HepG2 (cell line): ENCODE results near the gene REPIN1. TPM values are rescaled to one million over a fixed set of nuclear protein-coding genes. Genes with fewer than 3 reads are reported as not detected.

Source experiments
- ATAC-seq: fragments of 200-7000 bp; cut with Tn5 transposase; 3 replicates; pipeline ENCODE4 v1.9.1; 2020; ENCODE audit warnings: mild to moderate bottlenecking, moderate library complexity
- BruUV-seq: library from RNA; stranded (reverse); fragments of 400-500 nt; replicated peaks from 2 replicates; lab custom pipeline; 2021; lab: Mats Ljungman, UMichigan
- CTCF ChIA-PET: fragments of 300-600 bp; formaldehyde crosslinking; extraction: SDS; loops from one replicate; lab custom pipeline; 2021; ENCODE audit warnings: low total read pairs, inconsistent platforms, low intra/inter-chr PET ratio; lab: Yijun Ruan, JAX
- POLR2A ChIA-PET: fragments of 350-600 bp; sonication (Branson Sonifier 250); formaldehyde crosslinking; loops from one replicate; lab custom pipeline; 2020; ENCODE audit warnings: antibody characterized with exemption, inconsistent platforms; lab: Yijun Ruan, JAX
- DNase-seq: peaks from one replicate; pipeline ENCODE4 v3.0.0-alpha.2; 2015; ENCODE audit warnings: low spot score
- FAIRE-seq: peaks from 3 replicates; lab custom pipeline; 2011; peaks lifted over from hg19 to GRCh38; lab: Jason Lieb, UNC
- H2AFZ ChIP-seq: one replicate; pipeline ENCODE4 v1.6.1; 2011; ENCODE audit warnings: low read length, inconsistent platforms
- H3K27ac ChIP-seq: fragments of 300-600 bp; 3 replicates; pipeline ENCODE4 v1.8.0; 2011; ENCODE audit warnings: mixed run types, mild to moderate bottlenecking, mixed read lengths, low read length, inconsistent platforms; ENCODE audit not compliant: insufficient read depth; ENCODE audit errors: extremely low read length
- H3K27me3 ChIP-seq, 2 experiments: fragments of 200-600 bp in 1 of 2; 2 replicates in 1 of 2; 3 replicates in 1 of 2; pipeline versions ENCODE4 v1.6.0 to v1.8.0; 2011; ENCODE audit warnings: low read length in 2 of 2, mild to moderate bottlenecking in 2 of 2, moderate library complexity in 2 of 2, inconsistent platforms in 1 of 2; ENCODE audit not compliant: insufficient read depth in 2 of 2, control insufficient read depth in 1 of 2
- H3K36me3 ChIP-seq, 2 experiments: fragments of 200-600 bp in 1 of 2; replicated peaks in 1 of 2; 2 replicates in 1 of 2; 3 replicates in 1 of 2; pipeline versions ENCODE4 v1.5.1 to v1.8.0; 2011; ENCODE audit warnings: low read length in 2 of 2, inconsistent platforms in 1 of 2; ENCODE audit not compliant: insufficient read depth in 2 of 2, control insufficient read depth in 1 of 2
- H3K4me1 ChIP-seq: 2 replicates; pipeline ENCODE4 v1.5.1; 2012; ENCODE audit warnings: low read length, inconsistent platforms; ENCODE audit not compliant: insufficient read depth
- H3K4me2 ChIP-seq: 2 replicates; pipeline ENCODE4 v1.6.0; 2011; ENCODE audit warnings: low read depth, low read length, inconsistent platforms
- H3K4me3 ChIP-seq, 3 experiments: fragments of 200-600 bp in 1 of 3; sonication (generic), shearing (Covaris generic) in 1 of 3; replicated peaks in 1 of 3; 2 replicates each; pipeline ENCODE4 v1.5.1; 2011 to 2016; ENCODE audit warnings: low read length in 3 of 3, inconsistent platforms in 2 of 3, low read depth in 2 of 3, mild to moderate bottlenecking in 2 of 3, control low read depth in 1 of 3, mixed read lengths in 1 of 3; ENCODE audit not compliant: insufficient read depth in 1 of 3
- H3K79me2 ChIP-seq: one replicate; pipeline ENCODE4 v1.6.1; 2011; ENCODE audit warnings: low read length, inconsistent platforms; ENCODE audit not compliant: insufficient read depth
- H3K9ac ChIP-seq: 2 replicates; pipeline ENCODE4 v1.6.0; 2011; ENCODE audit warnings: mild to moderate bottlenecking, low read depth, low read length, inconsistent platforms; ENCODE audit not compliant: insufficient read depth
- H3K9me3 ChIP-seq: 2 replicates; pipeline ENCODE4 v1.5.1; 2012; ENCODE audit warnings: mild to moderate bottlenecking, low read length
- H4K20me1 ChIP-seq: 2 replicates; pipeline ENCODE4 v1.6.0; 2011; ENCODE audit warnings: inconsistent platforms, mild to moderate bottlenecking, low read length, moderate library complexity; ENCODE audit not compliant: insufficient read depth
- BORCS8-MEF2B ChIP-seq: sonication (generic); formaldehyde crosslinking; IDR thresholded peaks from 2 replicates; pipeline ENCODE4 v1.8.0; 2022; ENCODE audit warnings: mild to moderate bottlenecking, missing genetic modification reagents
- BRCA1 ChIP-seq: sonication (generic); formaldehyde crosslinking; IDR thresholded peaks from 2 replicates; pipeline ENCODE4 v1.4.0; 2020; ENCODE audit warnings: missing genetic modification reagents
- CEBPG ChIP-seq: IDR thresholded peaks from 2 replicates; pipeline ENCODE4 v1.6.1; 2016
- NFIB ChIP-seq: sonication (generic); formaldehyde crosslinking; IDR thresholded peaks from 2 replicates; pipeline ENCODE4 v1.9.0; 2021; ENCODE audit warnings: missing genetic modification reagents, mild to moderate bottlenecking, borderline replicate concordance
- PHF20 ChIP-seq: sonication (generic); formaldehyde crosslinking; IDR thresholded peaks from 2 replicates; pipeline ENCODE4 v1.5.0; 2020; ENCODE audit warnings: mild to moderate bottlenecking, missing genetic modification reagents
- POGK ChIP-seq: sonication (generic); formaldehyde crosslinking; conservative IDR thresholded peaks from 2 replicates; pipeline ENCODE4 v1.8.0; 2022; ENCODE audit warnings: mild to moderate bottlenecking, moderate library complexity, missing genetic modification reagents
- RORA ChIP-seq: sonication (generic); formaldehyde crosslinking; IDR thresholded peaks from 2 replicates; pipeline ENCODE4 v1.5.0; 2020; ENCODE audit warnings: mild to moderate bottlenecking, missing genetic modification reagents, moderate library complexity
- SKIL ChIP-seq: sonication (generic); formaldehyde crosslinking; IDR thresholded peaks from 2 replicates; pipeline ENCODE4 v1.8.0; 2022; ENCODE audit warnings: missing genetic modification reagents, mild to moderate bottlenecking, moderate library complexity, borderline replicate concordance
- ZNF33A ChIP-seq: sonication (generic); formaldehyde crosslinking; IDR thresholded peaks from 2 replicates; pipeline ENCODE4 v1.5.1; 2020; ENCODE audit warnings: missing genetic modification reagents, mild to moderate bottlenecking, moderate library complexity, borderline replicate concordance
- ZSCAN30 ChIP-seq: sonication (generic); formaldehyde crosslinking; IDR thresholded peaks from 2 replicates; pipeline ENCODE4 v1.5.0; 2020; ENCODE audit warnings: mild to moderate bottlenecking, missing genetic modification reagents
- WGBS: methylation state at CpG from one replicate; pipeline ENCODE4 v1.1.6; 2017; ENCODE audit warnings: low lambda C conversion rate; 5-methylcytosine and 5-hydroxymethylcytosine counted together
- in situ Hi-C: cut with HindIII; loops from 2 replicates; pipeline ENCODE4 v1.10.0; 2017; ENCODE audit warnings: low pct_unique_long_range_greater_than_20kb; ENCODE audit not compliant: extremely low pct_ligation_motif_present
- intact Hi-C: fragments of 100-400 bp; cut with micrococcal nuclease; formaldehyde crosslinking; loops from one replicate; pipeline ENCODE4 v1.10.0; 2022; ENCODE audit not compliant: unreplicated experiment
- polyA plus RNA-seq, 8 experiments: library from polyadenylated mRNA; depleted of rRNA in 3 of 8; stranded (reverse) in 7 of 8; unstranded in 1 of 8; fragments of >200 nt; fragmentation: Illumina TruSeq in 4 of 8; extraction: Trizol in 4 of 8; gene quantifications; 2 replicates each; pipeline versions ENCODE4 v1.2.1 to v1.2.3, GENCODE V29; 2011 to 2016; ENCODE audit warnings: low read depth in 4 of 8, missing spikeins in 1 of 8, mixed read lengths in 1 of 8; ENCODE audit not compliant: insufficient read depth in 1 of 8
- total RNA-seq, 5 experiments: library from RNA; depleted of rRNA; stranded (reverse); fragments of >200 nt; fragmentation: Illumina TruSeq; extraction: Trizol; gene quantifications; 2 replicates each; pipeline ENCODE4 v1.2.3, GENCODE V29; 2016; ENCODE audit warnings: low read depth in 1 of 5

The REPIN1 gene
- total and polyA plus RNA-seq, 2 of the 13 experiments (the other 11 are each of a cell fraction or from before 2014, with no cell fraction given): 69.9 to 108 TPM

GRCh38 chr7:150398965-150399320 lies 30.3 kb downstream of the REPIN1 start:
- in situ Hi-C loops (no loop called here), intact Hi-C loops (no loop called here)
- no peaks in the 10 kb centered on the region for H3K79me2 ChIP-seq
- no peak for ATAC-seq
- 93% methylated on average over 2 of the region's 2 CpGs for WGBS
- no peaks in the 10 kb centered on the region for H3K9me3 ChIP-seq
- no peak overlapping the region for H3K9ac ChIP-seq
- H3K27me3 ChIP-seq: no peaks in the 10 kb centered on the region
- ChIA-PET CTCF (no interaction called here), POLR2A (no interaction called here)
- H3K4me2 ChIP-seq: no peak overlapping the region
- TF ChIP-seq ZSCAN30 (CRISPR knock-in tag): no peak
- no peak for TF ChIP-seq SKIL (CRISPR knock-in tag)
- no peak for TF ChIP-seq NFIB (CRISPR knock-in tag)
- no peak for TF ChIP-seq POGK (CRISPR knock-in tag)
- TF ChIP-seq BRCA1 (CRISPR knock-in tag): no peak
- no peak for TF ChIP-seq ZNF33A (CRISPR knock-in tag)
- TF ChIP-seq RORA (CRISPR knock-in tag): no peak
- no peak for TF ChIP-seq PHF20 (CRISPR knock-in tag)
- TF ChIP-seq BORCS8-MEF2B (CRISPR knock-in tag): no peak
- TF ChIP-seq CEBPG (CRISPR knock-in tag): no peak
- no peak overlapping the region for H3K4me3 ChIP-seq
- no peak for DNase-seq
- H4K20me1 ChIP-seq: no peaks in the 10 kb centered on the region
- BruUV-seq: no TSS peak
- H3K4me1 ChIP-seq: peaks cover 44% of the 10 kb centered on the region
- H3K27ac ChIP-seq: no peak overlapping the region
- FAIRE-seq: no peak
- H2AFZ ChIP-seq: no peak overlapping the region
- H3K36me3 ChIP-seq: peaks cover 2 to 15% of the 10 kb centered on the region in 2 experiments; a peak in 2 of 5 replicates
